Fibroblast of lung (primary cell): Measurements from ENCODE around the gene TNFRSF11A. TPM values are rescaled to one million over a fixed set of nuclear protein-coding genes. Genes with fewer than 3 reads are reported as not detected.

Source experiments
- DNase-seq, 2 donors: peaks; one replicate each; pipeline versions ENCODE4 v3.0.0 to v3.0.0-alpha.2; 2010; ENCODE audit warnings: low read depth in 2 of 2
- H2AFZ ChIP-seq: 2 replicates; pipeline ENCODE4 v1.5.1; 2012; ENCODE audit warnings: low read length, control low read depth, inconsistent platforms
- H3K27ac ChIP-seq: 2 replicates; pipeline ENCODE4 v1.5.1; 2011; ENCODE audit warnings: low read length, control low read depth; ENCODE audit not compliant: insufficient read depth
- H3K27me3 ChIP-seq: 2 replicates; pipeline ENCODE4 v1.5.1; 2011; ENCODE audit warnings: mild to moderate bottlenecking, low read length; ENCODE audit not compliant: control insufficient read depth, insufficient read depth
- H3K36me3 ChIP-seq: 2 replicates; pipeline ENCODE4 v1.5.1; 2011; ENCODE audit warnings: low read length; ENCODE audit not compliant: control insufficient read depth, insufficient read depth
- H3K4me1 ChIP-seq: 2 replicates; pipeline ENCODE4 v1.5.1; 2011; ENCODE audit warnings: low read length; ENCODE audit not compliant: control insufficient read depth, insufficient read depth; ENCODE audit errors: extremely low read depth
- H3K4me2 ChIP-seq: 2 replicates; pipeline ENCODE4 v1.5.1; 2011; ENCODE audit warnings: low read length, control low read depth; ENCODE audit not compliant: insufficient read depth; ENCODE audit errors: extremely low read depth
- H3K4me3 ChIP-seq, 4 experiments: fragments of 200-600 bp in 1 of 4; sonication (generic) in 1 of 4; replicated peaks in 1 of 4; 2 replicates each; pipeline ENCODE4 v1.5.1; 2011 to 2016; ENCODE audit warnings: low read length in 4 of 4, low read depth in 3 of 4, mild to moderate bottlenecking in 3 of 4, control low read depth in 2 of 4, inconsistent platforms in 1 of 4, mixed read lengths in 1 of 4; ENCODE audit not compliant: insufficient read depth in 1 of 4; ENCODE audit errors: control extremely low read depth in 1 of 4
- H3K79me2 ChIP-seq: 2 replicates; pipeline ENCODE4 v1.5.1; 2012; ENCODE audit warnings: mild to moderate bottlenecking, low read length, inconsistent platforms; ENCODE audit not compliant: control insufficient read depth, insufficient read depth
- H3K9ac ChIP-seq: 2 replicates; pipeline ENCODE4 v1.5.1; 2011; ENCODE audit warnings: mild to moderate bottlenecking, low read length, control low read depth; ENCODE audit not compliant: insufficient read depth
- H3K9me3 ChIP-seq: 2 replicates; pipeline ENCODE4 v1.5.1; 2012; ENCODE audit warnings: low read depth, low read length; ENCODE audit not compliant: control insufficient read depth, insufficient read depth
- H4K20me1 ChIP-seq: 2 replicates; pipeline ENCODE4 v1.5.1; 2011; ENCODE audit warnings: low read length; ENCODE audit not compliant: control insufficient read depth, insufficient read depth; ENCODE audit errors: extremely low read depth
- EZH2 ChIP-seq: IDR thresholded peaks from 2 replicates; pipeline ENCODE4 v1.5.1; 2012; ENCODE audit warnings: low read length, control low read depth, mild to moderate bottlenecking; ENCODE audit errors: missing control alignments
- polyA plus RNA-seq, 2 donors: library from polyadenylated mRNA; depleted of rRNA in 1 of 2; stranded (reverse) in 1 of 2; unstranded in 1 of 2; fragments of >200 nt; gene quantifications; 2 replicates each; pipeline ENCODE4 v1.2.1, GENCODE V29; 2011 to 2012; ENCODE audit warnings: missing spikeins in 1 of 2
- total RNA-seq: library from RNA; depleted of rRNA; stranded (reverse); fragments of >200 nt; gene quantifications from 2 replicates; pipeline ENCODE4 v1.2.1, GENCODE V29; 2014
- TF ChIP-seq, protein P1 (sequence below), 2 donors: IDR thresholded peaks in 1 of 2; conservative IDR thresholded peaks in 1 of 2; 1 replicate in 1 of 2; 2 replicates in 1 of 2; pipeline ENCODE4 v1.5.1; 2011 to 2012; ENCODE audit warnings: low read length in 2 of 2, control low read depth in 1 of 2, inconsistent platforms in 1 of 2, low read depth in 1 of 2, mild to moderate bottlenecking in 1 of 2

The TNFRSF11A gene
- total and polyA plus RNA-seq, 2 donors (not counting 1 experiment from before 2014, with no cell fraction given) = 0.11 to 0.66 TPM

DNA sequence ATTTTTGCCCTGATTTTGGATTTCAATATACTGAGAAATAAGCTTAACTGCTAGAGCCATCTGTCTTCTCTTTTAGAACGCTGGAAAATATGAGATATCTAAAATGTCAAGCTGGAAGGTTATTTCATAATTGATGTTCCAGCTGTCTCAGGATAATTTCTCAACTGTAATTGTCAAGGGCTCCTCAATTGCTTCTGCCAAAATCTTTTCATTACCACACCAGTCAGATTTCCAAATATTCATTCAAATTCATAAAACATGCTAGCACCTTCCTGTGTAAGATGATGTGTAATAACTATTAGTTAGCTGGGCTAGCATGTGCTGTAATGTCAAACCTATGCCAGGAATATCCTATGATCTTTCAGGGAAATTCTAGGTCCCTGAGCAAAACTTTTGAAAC lies 88.1 kb downstream of the TNFRSF11A start:
- TF ChIP-seq EZH2 = no peak
- TF ChIP-seq, protein P1, sequence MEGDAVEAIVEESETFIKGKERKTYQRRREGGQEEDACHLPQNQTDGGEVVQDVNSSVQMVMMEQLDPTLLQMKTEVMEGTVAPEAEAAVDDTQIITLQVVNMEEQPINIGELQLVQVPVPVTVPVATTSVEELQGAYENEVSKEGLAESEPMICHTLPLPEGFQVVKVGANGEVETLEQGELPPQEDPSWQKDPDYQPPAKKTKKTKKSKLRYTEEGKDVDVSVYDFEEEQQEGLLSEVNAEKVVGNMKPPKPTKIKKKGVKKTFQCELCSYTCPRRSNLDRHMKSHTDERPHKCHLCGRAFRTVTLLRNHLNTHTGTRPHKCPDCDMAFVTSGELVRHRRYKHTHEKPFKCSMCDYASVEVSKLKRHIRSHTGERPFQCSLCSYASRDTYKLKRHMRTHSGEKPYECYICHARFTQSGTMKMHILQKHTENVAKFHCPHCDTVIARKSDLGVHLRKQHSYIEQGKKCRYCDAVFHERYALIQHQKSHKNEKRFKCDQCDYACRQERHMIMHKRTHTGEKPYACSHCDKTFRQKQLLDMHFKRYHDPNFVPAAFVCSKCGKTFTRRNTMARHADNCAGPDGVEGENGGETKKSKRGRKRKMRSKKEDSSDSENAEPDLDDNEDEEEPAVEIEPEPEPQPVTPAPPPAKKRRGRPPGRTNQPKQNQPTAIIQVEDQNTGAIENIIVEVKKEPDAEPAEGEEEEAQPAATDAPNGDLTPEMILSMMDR (conservative IDR thresholded peaks at IDR 0.05 in 1 of 2, IDR thresholded peaks at IDR 0.05 in 1 of 2; ENCODE audit: low read depth in 1 of 2, low read length in 2 of 2) = no peak

DNA sequence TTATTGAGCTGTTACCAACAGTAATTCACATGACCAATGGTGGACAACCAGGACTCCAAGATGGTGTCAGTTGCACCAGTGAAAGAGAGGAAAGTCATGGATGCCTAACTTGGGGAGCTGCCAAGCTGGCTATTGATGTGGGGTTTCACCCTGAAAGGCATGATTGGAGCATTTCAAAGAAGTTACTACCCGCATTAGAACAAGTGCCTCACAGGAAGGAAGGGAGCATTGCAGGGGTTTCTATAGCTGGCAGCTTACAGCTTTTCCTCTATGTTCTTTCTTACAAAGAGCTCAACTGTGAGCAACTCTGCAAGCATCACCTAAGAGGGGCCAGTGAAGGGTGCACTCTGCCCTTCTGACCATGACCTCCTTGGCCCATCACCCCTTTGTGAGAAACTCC lies 93.1 kb downstream of the TNFRSF11A start:
- H3K79me2 ChIP-seq = no peaks in the 10 kb centered on the region
- H4K20me1 ChIP-seq = no peaks in the 10 kb centered on the region
- H3K27ac ChIP-seq = no peak overlapping the region
- H3K27me3 ChIP-seq = peaks cover 13% of the 10 kb centered on the region
- no peak overlapping the region for H2AFZ ChIP-seq
- no peak for DNase-seq
- no peak overlapping the region for H3K4me2 ChIP-seq
- no peaks in the 10 kb centered on the region for H3K9me3 ChIP-seq
- TF ChIP-seq, protein P1 (conservative IDR thresholded peaks at IDR 0.05 in 1 of 2, IDR thresholded peaks at IDR 0.05 in 1 of 2; ENCODE audit: low read depth in 1 of 2, low read length in 2 of 2) = no peak
- no peak for TF ChIP-seq EZH2
- H3K9ac ChIP-seq = no peak overlapping the region
- no peaks in the 10 kb centered on the region for H3K36me3 ChIP-seq
- no peaks in the 10 kb centered on the region for H3K4me1 ChIP-seq
- H3K4me3 ChIP-seq = no peak overlapping the region

More for the DNA sequence above, 88.1 kb downstream of the TNFRSF11A start:
- no peak for DNase-seq
- Histone ChIP-seq H3K4me1 (no peaks in the 10 kb centered on the region), H4K20me1 (no peaks in the 10 kb centered on the region), H3K9ac (no peak overlapping the region), H3K79me2 (no peaks in the 10 kb centered on the region), H3K27ac (no peak overlapping the region), H3K4me2 (no peak overlapping the region), H2AFZ (no peak overlapping the region), H3K9me3 (no peaks in the 10 kb centered on the region), H3K27me3 (peaks cover 17% of the 10 kb centered on the region), H3K36me3 (no peaks in the 10 kb centered on the region), H3K4me3 (no peak overlapping the region)

DNA sequence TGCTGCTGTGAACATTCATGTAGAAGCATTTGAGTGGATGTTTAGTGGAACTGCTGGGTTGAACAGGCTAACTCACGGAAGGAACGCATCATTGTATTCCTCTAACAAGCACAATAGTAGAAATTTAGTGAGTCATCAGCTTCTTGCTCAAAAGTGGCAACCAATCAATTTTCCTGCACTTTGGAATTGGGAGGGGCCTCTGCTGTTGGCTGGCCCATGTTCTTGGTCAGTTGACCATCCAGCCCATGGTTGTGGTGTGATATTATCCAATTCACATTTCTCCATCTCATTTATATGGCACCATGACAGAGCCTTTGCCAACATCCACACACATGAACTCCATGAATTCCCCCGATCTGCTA lies 95.0 kb downstream of the TNFRSF11A start:
- H3K79me2 ChIP-seq = no peaks in the 10 kb centered on the region
- H3K4me3 ChIP-seq = no peak overlapping the region
- DNase-seq = peak; percentile 25 to 65

More for the DNA sequence above, 95.0 kb downstream of the TNFRSF11A start:
- TF ChIP-seq EZH2 = no peak
- TF ChIP-seq, protein P1 (conservative IDR thresholded peaks at IDR 0.05 in 1 of 2, IDR thresholded peaks at IDR 0.05 in 1 of 2; ENCODE audit: low read depth in 1 of 2, low read length in 2 of 2) = no peak
- Histone ChIP-seq H3K27me3 (peaks cover 7% of the 10 kb centered on the region), H3K4me1 (peaks cover 2% of the 10 kb centered on the region), H3K36me3 (no peaks in the 10 kb centered on the region), H2AFZ (no peak overlapping the region), H3K9ac (no peak overlapping the region), H3K9me3 (no peaks in the 10 kb centered on the region), H3K27ac (no peak overlapping the region), H4K20me1 (no peaks in the 10 kb centered on the region), H3K4me2 (no peak overlapping the region)
